Measurements from ENCODE around the gene GPR143. TPM values are rescaled to one million over a fixed set of nuclear protein-coding genes. Genes with fewer than 3 reads are reported as not detected.

The GPR143 gene
- total and polyA plus RNA-seq, 9 of the 15 experiments (the other 6 are each of a cell fraction or from before 2014, with no cell fraction given) = not detected

GRCh38 chrX:9737363-9737762 lies 28.3 kb downstream of the GPR143 start:
- 0% methylated on average over 7 of the region's 7 CpGs for WGBS (ENCODE audit: insufficient coverage, low coverage, missing lambda C conversion rate)
- POLR2A ChIA-PET = no interaction called here
- BruUV-seq (replicated peaks) = no TSS peak
- intact Hi-C loops (cut with micrococcal nuclease) = no loop called here
- Histone ChIP-seq H3K4me1 (replicated peaks in 1 of 2; ENCODE audit: control insufficient read depth in 2 of 2, insufficient read depth in 2 of 2, low read length in 2 of 2) (no peaks in the 10 kb centered on the region), H3K79me2 (ENCODE audit: control insufficient read depth, insufficient read depth, low read length) (no peaks in the 10 kb centered on the region), H3K9me3 (replicated peaks; ENCODE audit: control insufficient read depth, insufficient read depth, low read depth, low read length) (no peaks in the 10 kb centered on the region; the same call in 1 of the 2 replicates), H3K27me3 (ENCODE audit: control insufficient read depth in 2 of 2, insufficient read depth in 2 of 2, low read length in 2 of 2) (no peaks in the 10 kb centered on the region), H3K9ac (ENCODE audit: insufficient read depth in 1 of 2, low read depth in 2 of 2, low read length in 2 of 2) (no peak overlapping the region), H4K20me1 (replicated peaks; ENCODE audit: control insufficient read depth, insufficient read depth, low read length) (no peaks in the 10 kb centered on the region), H3K27ac (ENCODE audit: extremely low read depth, low read depth, low read length) (no peak overlapping the region), H3K36me3 (ENCODE audit: control insufficient read depth, insufficient read depth, low read length) (no peaks in the 10 kb centered on the region), H2AFZ (ENCODE audit: low read depth, low read length) (no peak overlapping the region), H3K4me2 (ENCODE audit: insufficient read depth, low read length) (no peak overlapping the region), H3K4me3 (no peak overlapping the region), H3K9me1 (ENCODE audit: control insufficient read depth, insufficient read depth, low read length) (no peaks in the 10 kb centered on the region)
- ATAC-seq (no peak), DNase-seq (ENCODE audit: extremely low read depth in 1 of 4, low spot score in 3 of 4) (no peak), FAIRE-seq (no peak)
- in situ Hi-C loops (cut with MboI) = no loop called here
- TF ChIP-seq ZZZ3 (IDR thresholded peaks at IDR 0.05) (no peak), MCM3 (IDR thresholded peaks at IDR 0.05) (no peak), ELF2 (CRISPR knock-in tag; IDR thresholded peaks at IDR 0.05) (no peak), ZNF512 (tag; IDR thresholded peaks at IDR 0.05) (no peak), PRMT5 (CRISPR knock-in tag; IDR thresholded peaks at IDR 0.05) (no peak), MYC (IDR thresholded peaks at IDR 0.05; ENCODE audit: low read depth, low read length) (no peak), MYC (CRISPR knock-in tag; IDR thresholded peaks at IDR 0.05; ENCODE audit: borderline replicate concordance, low read depth) (no peak), LEF1 (IDR thresholded peaks at IDR 0.05) (no peak), PTTG1 (tag; IDR thresholded peaks at IDR 0.05; ENCODE audit: low read depth) (no peak)
- CTCF ChIA-PET (ENCODE audit: low intra/inter-chr PET ratio) = no interaction called here
